CD4-positive, alpha-beta T cell (primary cell): ENCODE measurements around the gene RTL1. TPM values are rescaled to one million over a fixed set of nuclear protein-coding genes. Genes with fewer than 3 reads are reported as not detected.

ENCODE experiments used
- ATAC-seq: fragments of 200-7000 bp; cut with Tn5 transposase; one replicate; pipeline ENCODE4 v1.10.0; 2022; ENCODE audit warnings: mild to moderate bottlenecking; ENCODE audit not compliant: poor library complexity
- CTCF ChIA-PET: fragments of 350-600 bp; sonication (Branson Sonifier 250); formaldehyde crosslinking; loops from one replicate; lab custom pipeline; 2021; ENCODE audit warnings: antibody characterized with exemption, inconsistent platforms; lab: Charles Lee
- POLR2A ChIA-PET: fragments of 350-600 bp; sonication (Branson Sonifier 250); formaldehyde crosslinking; loops from one replicate; lab custom pipeline; 2021; ENCODE audit warnings: antibody characterized with exemption, inconsistent platforms; lab: Charles Lee
- DNase-seq, 14 experiments: peaks; one replicate each; pipeline ENCODE4 v3.0.0-alpha.2; 2013 to 2020; ENCODE audit warnings: mixed read lengths in 2 of 14
- H3K27ac ChIP-seq, 2 donors: one replicate each; pipeline versions ENCODE4 v1.5.1 to v1.7.0; 2013; ENCODE audit warnings: low read length in 2 of 2, low read depth in 1 of 2, mild to moderate bottlenecking in 1 of 2
- H3K27me3 ChIP-seq, 2 experiments: 1 replicate in 1 of 2; 2 replicates in 1 of 2; pipeline versions ENCODE4 v1.6.1 to v1.7.0; 2013; ENCODE audit warnings: low read length in 2 of 2, control low read depth in 1 of 2, mild to moderate bottlenecking in 1 of 2, moderate library complexity in 1 of 2; ENCODE audit not compliant: insufficient read depth in 2 of 2, control insufficient read depth in 1 of 2
- H3K36me3 ChIP-seq: one replicate; pipeline ENCODE4 v1.6.1; 2013; ENCODE audit warnings: low read length, control low read depth; ENCODE audit not compliant: insufficient read depth
- H3K4me1 ChIP-seq: one replicate; pipeline ENCODE4 v1.6.1; 2013; ENCODE audit warnings: low read length, control low read depth; ENCODE audit not compliant: insufficient read depth
- H3K4me3 ChIP-seq: one replicate; pipeline ENCODE4 v1.5.1; 2013; ENCODE audit warnings: mild to moderate bottlenecking, low read length, moderate library complexity
- H3K9me3 ChIP-seq, 2 experiments: 1 replicate in 1 of 2; 2 replicates in 1 of 2; pipeline versions ENCODE4 v1.6.1 to v1.7.0; 2013; ENCODE audit warnings: low read length in 2 of 2, mild to moderate bottlenecking in 2 of 2, control low read depth in 1 of 2, moderate library complexity in 1 of 2; ENCODE audit not compliant: control insufficient read depth in 1 of 2, insufficient read depth in 1 of 2
- H3K27ac Mint-ChIP-seq: one replicate; pipeline ENCODE4 v1.8.0; 2020; ENCODE audit warnings: mixed read lengths
- H3K27me3 Mint-ChIP-seq: one replicate; pipeline ENCODE4 v1.8.0; 2021; ENCODE audit warnings: mixed read lengths
- H3K36me3 Mint-ChIP-seq: one replicate; pipeline ENCODE4 v1.8.0; 2021; ENCODE audit warnings: low read depth, mixed read lengths
- H3K4me1 Mint-ChIP-seq: one replicate; pipeline ENCODE4 v1.8.0; 2021; ENCODE audit warnings: low read depth, mixed read lengths
- H3K4me3 Mint-ChIP-seq: one replicate; pipeline ENCODE4 v1.8.0; 2020; ENCODE audit warnings: mild to moderate bottlenecking, mixed read lengths
- H3K9me3 Mint-ChIP-seq: one replicate; pipeline ENCODE4 v1.8.0; 2020; ENCODE audit warnings: mixed read lengths
- intact Hi-C, 2 experiments: fragments of 100-400 bp; cut with DNase I in 1 of 2; cut with micrococcal nuclease in 1 of 2; formaldehyde crosslinking; loops; one replicate each; pipeline versions ENCODE4 v1.15.1 to v1.9.0; 2023 to 2025; cut with DNase I, micrococcal nuclease
- total RNA-seq, 174 experiments: library from RNA in 2 of 174; stranded (reverse) in 2 of 174; gene quantifications; one replicate each; pipeline ENCODE4 v1.2.3 and lab custom pipeline; 2021 to 2026
- TF ChIP-seq, protein P1 (sequence below): fragments of 200-600 bp; IDR thresholded peaks from one replicate; pipeline ENCODE4 v1.8.0; 2022; ENCODE audit warnings: antibody characterized with exemption, mild to moderate bottlenecking

RTL1 gene
- total RNA-seq, 2 experiments from 2014 or later = not detected

DNA sequence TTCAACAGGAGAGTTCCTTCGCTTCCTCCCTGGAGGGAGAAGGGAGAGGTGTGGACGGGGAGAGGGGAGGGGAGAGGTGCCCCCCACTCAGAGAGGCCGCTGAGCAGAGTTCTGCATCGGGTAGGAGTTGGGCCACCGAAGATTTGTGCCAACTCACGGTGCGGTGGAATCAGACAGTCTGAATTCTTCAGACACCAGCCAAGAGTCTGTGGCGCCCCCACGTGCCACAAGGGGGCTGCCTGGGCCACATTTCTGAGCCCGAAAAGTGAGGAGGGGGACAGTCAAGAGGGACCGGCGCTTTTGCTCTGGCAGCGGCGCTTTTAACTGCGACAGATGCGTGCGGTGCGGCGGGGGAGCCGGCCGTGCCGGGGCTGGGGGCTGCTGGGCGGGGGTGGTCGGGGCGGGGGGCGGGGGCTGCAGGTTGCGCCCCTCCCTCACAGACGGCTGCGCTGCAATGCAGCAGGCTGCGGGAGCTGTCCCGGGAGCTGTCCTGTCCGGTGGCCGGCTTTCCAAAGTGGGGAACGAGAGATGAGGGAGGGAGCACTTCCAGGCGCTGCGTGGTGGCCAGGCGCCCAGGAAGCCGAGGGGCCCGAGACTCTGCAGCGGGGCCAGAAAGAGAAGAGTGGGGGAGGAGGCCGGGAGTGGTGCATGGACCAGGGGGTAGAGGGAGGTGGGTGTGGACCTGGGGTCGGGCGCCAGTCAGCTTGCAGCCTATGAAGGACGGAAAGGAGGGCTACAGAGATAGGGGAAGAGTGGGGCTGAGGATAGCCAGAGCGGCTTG is 975 bp upstream of the RTL1 start:
- peaks cover 0 to 18% of the 10 kb centered on the region in 2 experiments for H3K9me3 ChIP-seq
- no peak overlapping the region for H3K27ac Mint-ChIP-seq
- H3K4me3 Mint-ChIP-seq = no peak overlapping the region
- ChIA-PET POLR2A (no interaction called here), CTCF (no interaction called here)
- peaks cover 23 to 46% of the 10 kb centered on the region in 2 experiments for H3K27me3 ChIP-seq
- TF ChIP-seq, protein P1, sequence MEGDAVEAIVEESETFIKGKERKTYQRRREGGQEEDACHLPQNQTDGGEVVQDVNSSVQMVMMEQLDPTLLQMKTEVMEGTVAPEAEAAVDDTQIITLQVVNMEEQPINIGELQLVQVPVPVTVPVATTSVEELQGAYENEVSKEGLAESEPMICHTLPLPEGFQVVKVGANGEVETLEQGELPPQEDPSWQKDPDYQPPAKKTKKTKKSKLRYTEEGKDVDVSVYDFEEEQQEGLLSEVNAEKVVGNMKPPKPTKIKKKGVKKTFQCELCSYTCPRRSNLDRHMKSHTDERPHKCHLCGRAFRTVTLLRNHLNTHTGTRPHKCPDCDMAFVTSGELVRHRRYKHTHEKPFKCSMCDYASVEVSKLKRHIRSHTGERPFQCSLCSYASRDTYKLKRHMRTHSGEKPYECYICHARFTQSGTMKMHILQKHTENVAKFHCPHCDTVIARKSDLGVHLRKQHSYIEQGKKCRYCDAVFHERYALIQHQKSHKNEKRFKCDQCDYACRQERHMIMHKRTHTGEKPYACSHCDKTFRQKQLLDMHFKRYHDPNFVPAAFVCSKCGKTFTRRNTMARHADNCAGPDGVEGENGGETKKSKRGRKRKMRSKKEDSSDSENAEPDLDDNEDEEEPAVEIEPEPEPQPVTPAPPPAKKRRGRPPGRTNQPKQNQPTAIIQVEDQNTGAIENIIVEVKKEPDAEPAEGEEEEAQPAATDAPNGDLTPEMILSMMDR = no peak
- H3K36me3 Mint-ChIP-seq = no peaks in the 10 kb centered on the region
- no peaks in the 10 kb centered on the region for H3K36me3 ChIP-seq
- peak in 1 of 14 experiments; percentile 3 for DNase-seq
- H3K4me3 ChIP-seq = no peak overlapping the region
- H3K4me1 Mint-ChIP-seq = no peaks in the 10 kb centered on the region
- peaks cover 45% of the 10 kb centered on the region for H3K27me3 Mint-ChIP-seq
- intact Hi-C loops = no loop called here
- ATAC-seq = no peak
- H3K9me3 Mint-ChIP-seq = no peaks in the 10 kb centered on the region
- H3K27ac ChIP-seq = no peak overlapping the region
- H3K4me1 ChIP-seq = no peaks in the 10 kb centered on the region

DNA sequence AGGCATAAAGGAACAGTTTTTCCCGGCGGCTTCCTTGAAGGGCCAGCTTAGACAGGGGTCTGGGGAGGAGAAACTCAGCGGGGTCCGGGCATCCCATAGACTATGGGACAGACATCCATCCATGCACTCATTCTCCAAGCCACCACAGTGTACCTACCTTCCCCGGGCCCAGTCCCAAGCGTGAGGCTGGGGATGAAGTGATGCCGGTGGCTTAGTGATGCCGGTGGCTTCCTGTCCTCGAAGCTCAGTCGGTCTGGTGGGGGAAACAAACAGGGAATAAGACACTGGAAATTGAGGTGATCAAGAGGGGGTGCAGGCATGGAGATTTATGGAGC is 421 bp downstream of the RTL1 start:
- Histone ChIP-seq H3K27me3 (peaks cover 29 to 56% of the 10 kb centered on the region in 2 experiments), H3K9me3 (peaks cover 0 to 18% of the 10 kb centered on the region in 2 experiments), H3K36me3 (no peaks in the 10 kb centered on the region), H3K4me1 (no peaks in the 10 kb centered on the region), H3K27ac (no peak overlapping the region), H3K4me3 (no peak overlapping the region)
- intact Hi-C loops = no loop called here
- ChIA-PET POLR2A (no interaction called here), CTCF (no interaction called here)
- Mint-ChIP-seq H3K9me3 (no peaks in the 10 kb centered on the region), H3K4me1 (no peaks in the 10 kb centered on the region), H3K4me3 (no peak overlapping the region), H3K36me3 (no peaks in the 10 kb centered on the region), H3K27me3 (peaks cover 58% of the 10 kb centered on the region), H3K27ac (no peak overlapping the region)
- DNase-seq = no peak
- TF ChIP-seq, protein P1 = no peak
- ATAC-seq = no peak

- peaks cover 64% of the 10 kb centered on the region for H3K27me3 Mint-ChIP-seq
- CTCF ChIA-PET = no interaction called here
These were observed 1.0 kb downstream of the RTL1 start for GRCh38 chr14:100902295-100903133.

More at GRCh38 chr14:100902295-100903133, 1.0 kb downstream of the RTL1 start:
- H3K36me3 Mint-ChIP-seq = no peaks in the 10 kb centered on the region
- no peak overlapping the region for H3K27ac Mint-ChIP-seq
- intact Hi-C loops = no loop called here
- no peaks in the 10 kb centered on the region for H3K36me3 ChIP-seq
- POLR2A ChIA-PET = no interaction called here
- no peak overlapping the region for H3K27ac ChIP-seq
- no peaks in the 10 kb centered on the region for H3K4me1 ChIP-seq
- no peak overlapping the region for H3K4me3 Mint-ChIP-seq
- no peak overlapping the region for H3K4me3 ChIP-seq
- TF ChIP-seq, protein P1 = no peak
- H3K9me3 ChIP-seq = peaks cover 0 to 18% of the 10 kb centered on the region in 2 experiments
- H3K4me1 Mint-ChIP-seq = no peaks in the 10 kb centered on the region
- no peaks in the 10 kb centered on the region for H3K9me3 Mint-ChIP-seq
- H3K27me3 ChIP-seq = peaks cover 29 to 56% of the 10 kb centered on the region in 2 experiments
- ATAC-seq (no peak), DNase-seq (no peak)
